ENCODE results near the gene GRXCR1.

Gene GRXCR1

GRCh38 chr4:42871671-42872290 is 20.7 kb upstream of the GRXCR1 start:
- Histone ChIP-seq H3K4me2 (ENCODE audit: low read depth, low read length, poor library complexity, severe bottlenecking) (no peak overlapping the region), H3K9ac (ENCODE audit: low read depth, low read length, poor library complexity, severe bottlenecking) (no peak overlapping the region), H3K4me1 (ENCODE audit: insufficient read depth, low read length, poor library complexity, severe bottlenecking) (no peaks in the 10 kb centered on the region), H3K4me3 (ENCODE audit: low read length, poor library complexity, severe bottlenecking) (no peak overlapping the region), H3K36me3 (ENCODE audit: insufficient read depth, low read length) (no peaks in the 10 kb centered on the region), H2AFZ (ENCODE audit: low read length) (no peak overlapping the region), H3K79me2 (ENCODE audit: insufficient read depth, low read length) (no peaks in the 10 kb centered on the region), H3K27me3 (ENCODE audit: insufficient read depth, low read length, poor library complexity, severe bottlenecking) (no peaks in the 10 kb centered on the region), H4K20me1 (ENCODE audit: insufficient read depth, low read length, poor library complexity, severe bottlenecking) (no peaks in the 10 kb centered on the region), H3K9me2 (replicated peaks; ENCODE audit: low read depth, low read length) (no peaks in the 10 kb centered on the region), H3F3A (ENCODE audit: low read depth) (no peaks in the 10 kb centered on the region), H3K9me3 (ENCODE audit: insufficient read depth, low read depth, low read length) (no peaks in the 10 kb centered on the region)
- TF ChIP-seq, protein P1, sequence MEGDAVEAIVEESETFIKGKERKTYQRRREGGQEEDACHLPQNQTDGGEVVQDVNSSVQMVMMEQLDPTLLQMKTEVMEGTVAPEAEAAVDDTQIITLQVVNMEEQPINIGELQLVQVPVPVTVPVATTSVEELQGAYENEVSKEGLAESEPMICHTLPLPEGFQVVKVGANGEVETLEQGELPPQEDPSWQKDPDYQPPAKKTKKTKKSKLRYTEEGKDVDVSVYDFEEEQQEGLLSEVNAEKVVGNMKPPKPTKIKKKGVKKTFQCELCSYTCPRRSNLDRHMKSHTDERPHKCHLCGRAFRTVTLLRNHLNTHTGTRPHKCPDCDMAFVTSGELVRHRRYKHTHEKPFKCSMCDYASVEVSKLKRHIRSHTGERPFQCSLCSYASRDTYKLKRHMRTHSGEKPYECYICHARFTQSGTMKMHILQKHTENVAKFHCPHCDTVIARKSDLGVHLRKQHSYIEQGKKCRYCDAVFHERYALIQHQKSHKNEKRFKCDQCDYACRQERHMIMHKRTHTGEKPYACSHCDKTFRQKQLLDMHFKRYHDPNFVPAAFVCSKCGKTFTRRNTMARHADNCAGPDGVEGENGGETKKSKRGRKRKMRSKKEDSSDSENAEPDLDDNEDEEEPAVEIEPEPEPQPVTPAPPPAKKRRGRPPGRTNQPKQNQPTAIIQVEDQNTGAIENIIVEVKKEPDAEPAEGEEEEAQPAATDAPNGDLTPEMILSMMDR (conservative IDR thresholded peaks at IDR 0.05; ENCODE audit: low read length): no peak
- no peak for TF ChIP-seq EZH2phosphoT487 (IDR thresholded peaks at IDR 0.05; ENCODE audit: borderline replicate concordance)

GRCh38 chr4:42878863-42879262 is 13.7 kb upstream of the GRXCR1 start:
- no peaks in the 10 kb centered on the region for H3F3A ChIP-seq (ENCODE audit: low read depth)
- no peaks in the 10 kb centered on the region for H3K9me3 ChIP-seq (ENCODE audit: insufficient read depth, low read depth, low read length)
- no peaks in the 10 kb centered on the region for H3K36me3 ChIP-seq (ENCODE audit: insufficient read depth, low read length)
- H2AFZ ChIP-seq (ENCODE audit: low read length): no peak overlapping the region
- no peaks in the 10 kb centered on the region for H3K79me2 ChIP-seq (ENCODE audit: insufficient read depth, low read length)
- H3K9ac ChIP-seq (ENCODE audit: low read depth, low read length, poor library complexity, severe bottlenecking): no peak overlapping the region
- TF ChIP-seq, protein P1 (conservative IDR thresholded peaks at IDR 0.05; ENCODE audit: low read length): no peak
- no peak for TF ChIP-seq EZH2phosphoT487 (IDR thresholded peaks at IDR 0.05; ENCODE audit: borderline replicate concordance)
- H4K20me1 ChIP-seq (ENCODE audit: insufficient read depth, low read length, poor library complexity, severe bottlenecking): no peaks in the 10 kb centered on the region
- no peak overlapping the region for H3K4me2 ChIP-seq (ENCODE audit: low read depth, low read length, poor library complexity, severe bottlenecking)
- H3K27me3 ChIP-seq (ENCODE audit: insufficient read depth, low read length, poor library complexity, severe bottlenecking): no peaks in the 10 kb centered on the region
- no peaks in the 10 kb centered on the region for H3K9me2 ChIP-seq (replicated peaks; ENCODE audit: low read depth, low read length)
- H3K4me1 ChIP-seq (ENCODE audit: insufficient read depth, low read length, poor library complexity, severe bottlenecking): no peaks in the 10 kb centered on the region
- no peak overlapping the region for H3K4me3 ChIP-seq (ENCODE audit: low read length, poor library complexity, severe bottlenecking)

GRCh38 chr4:42881253-42881652 is 11.3 kb upstream of the GRXCR1 start:
- Histone ChIP-seq H3K9ac (ENCODE audit: low read depth, low read length, poor library complexity, severe bottlenecking) (no peak overlapping the region), H2AFZ (ENCODE audit: low read length) (no peak overlapping the region), H3K79me2 (ENCODE audit: insufficient read depth, low read length) (no peaks in the 10 kb centered on the region), H3K4me2 (ENCODE audit: low read depth, low read length, poor library complexity, severe bottlenecking) (no peak overlapping the region), H3K9me3 (ENCODE audit: insufficient read depth, low read depth, low read length) (no peaks in the 10 kb centered on the region), H3K4me1 (ENCODE audit: insufficient read depth, low read length, poor library complexity, severe bottlenecking) (no peaks in the 10 kb centered on the region), H3K36me3 (ENCODE audit: insufficient read depth, low read length) (no peaks in the 10 kb centered on the region), H4K20me1 (ENCODE audit: insufficient read depth, low read length, poor library complexity, severe bottlenecking) (no peaks in the 10 kb centered on the region), H3F3A (ENCODE audit: low read depth) (no peaks in the 10 kb centered on the region), H3K9me2 (replicated peaks; ENCODE audit: low read depth, low read length) (no peaks in the 10 kb centered on the region), H3K27me3 (ENCODE audit: insufficient read depth, low read length, poor library complexity, severe bottlenecking) (no peaks in the 10 kb centered on the region), H3K4me3 (ENCODE audit: low read length, poor library complexity, severe bottlenecking) (no peak overlapping the region)
- TF ChIP-seq, protein P1 (conservative IDR thresholded peaks at IDR 0.05; ENCODE audit: low read length): no peak
- TF ChIP-seq EZH2phosphoT487 (IDR thresholded peaks at IDR 0.05; ENCODE audit: borderline replicate concordance): no peak

Data from Loucy (cell line).